Loucy (cell line): ENCODE results near the gene CD151.

ENCODE experiments used
- H2AFZ ChIP-seq: fragments of 200-600 bp; sonication (generic); 2 replicates; pipeline ENCODE4 v1.6.0; 2016; ENCODE audit warnings: antibody characterized with exemption, mild to moderate bottlenecking, low read length, moderate library complexity
- H3F3A ChIP-seq: fragments of 200-600 bp; 2 replicates; pipeline ENCODE4 v1.6.0; 2016; ENCODE audit warnings: antibody characterized with exemption, low read depth, mild to moderate bottlenecking
- H3K27me3 ChIP-seq: fragments of 200-600 bp; sonication (generic); 2 replicates; pipeline ENCODE4 v1.6.1; 2014; ENCODE audit warnings: low read length, mild to moderate bottlenecking; ENCODE audit not compliant: insufficient read depth, poor library complexity, severe bottlenecking
- H3K36me3 ChIP-seq: fragments of 200-600 bp; sonication (generic); 2 replicates; pipeline ENCODE4 v1.6.1; 2016; ENCODE audit warnings: low read length; ENCODE audit not compliant: insufficient read depth
- H3K4me1 ChIP-seq: fragments of 200-600 bp; sonication (generic); 2 replicates; pipeline ENCODE4 v1.5.1; 2014; ENCODE audit warnings: low read length, mild to moderate bottlenecking; ENCODE audit not compliant: insufficient read depth, poor library complexity, severe bottlenecking
- H3K4me2 ChIP-seq: fragments of 200-600 bp; sonication (generic); 2 replicates; pipeline ENCODE4 v1.6.0; 2014; ENCODE audit warnings: antibody characterized with exemption, low read length, low read depth, mild to moderate bottlenecking; ENCODE audit not compliant: poor library complexity, severe bottlenecking
- H3K4me3 ChIP-seq: fragments of 200-600 bp; sonication (generic); 2 replicates; pipeline ENCODE4 v1.5.1; 2014; ENCODE audit warnings: low read length, mild to moderate bottlenecking, mixed read lengths; ENCODE audit not compliant: poor library complexity, severe bottlenecking
- H3K79me2 ChIP-seq: fragments of 200-600 bp; sonication (generic); 2 replicates; pipeline ENCODE4 v1.6.1; 2014; ENCODE audit warnings: low read length; ENCODE audit not compliant: insufficient read depth
- H3K9ac ChIP-seq: fragments of 200-600 bp; sonication (generic); 2 replicates; pipeline ENCODE4 v1.6.0; 2014; ENCODE audit warnings: mild to moderate bottlenecking, low read depth, low read length, moderate library complexity; ENCODE audit not compliant: poor library complexity, severe bottlenecking
- H3K9me2 ChIP-seq: fragments of 200-600 bp; sonication (generic); replicated peaks from 2 replicates; pipeline ENCODE4 v1.6.1; 2016; ENCODE audit warnings: low read depth, low read length, mixed read lengths
- H3K9me3 ChIP-seq: fragments of 200-600 bp; sonication (generic); 2 replicates; pipeline ENCODE4 v1.6.1; 2014; ENCODE audit warnings: mild to moderate bottlenecking, antibody characterized with exemption, low read length, low read depth; ENCODE audit not compliant: insufficient read depth
- H4K20me1 ChIP-seq: fragments of 200-600 bp; sonication (generic); 2 replicates; pipeline ENCODE4 v1.6.0; 2014; ENCODE audit warnings: antibody characterized with exemption, low read length, mild to moderate bottlenecking; ENCODE audit not compliant: insufficient read depth, poor library complexity, severe bottlenecking
- EZH2phosphoT487 ChIP-seq: fragments of 200-600 bp; IDR thresholded peaks from 2 replicates; pipeline ENCODE4 v1.6.1; 2018; ENCODE audit warnings: antibody characterized with exemption, mild to moderate bottlenecking, moderate library complexity, borderline replicate concordance
- TF ChIP-seq, protein P1 (sequence below): fragments of 200-600 bp; sonication (generic); conservative IDR thresholded peaks from 2 replicates; pipeline ENCODE4 v1.5.1; 2014; ENCODE audit warnings: mild to moderate bottlenecking, antibody characterized with exemption, low read length

Gene CD151

GRCh38 chr11:863910-864827 is 31.4 kb downstream of the CD151 start:
- peaks cover 3% of the 10 kb centered on the region for H3K4me1 ChIP-seq
- no peaks in the 10 kb centered on the region for H3K27me3 ChIP-seq
- H3K4me2 ChIP-seq: no peak overlapping the region
- no peaks in the 10 kb centered on the region for H3F3A ChIP-seq
- no peaks in the 10 kb centered on the region for H3K36me3 ChIP-seq
- H3K9ac ChIP-seq: no peak overlapping the region
- no peaks in the 10 kb centered on the region for H3K9me3 ChIP-seq
- no peak overlapping the region for H2AFZ ChIP-seq
- H3K9me2 ChIP-seq: no peaks in the 10 kb centered on the region
- no peaks in the 10 kb centered on the region for H3K79me2 ChIP-seq
- no peak overlapping the region for H3K4me3 ChIP-seq
- TF ChIP-seq EZH2phosphoT487: no peak
- TF ChIP-seq, protein P1, sequence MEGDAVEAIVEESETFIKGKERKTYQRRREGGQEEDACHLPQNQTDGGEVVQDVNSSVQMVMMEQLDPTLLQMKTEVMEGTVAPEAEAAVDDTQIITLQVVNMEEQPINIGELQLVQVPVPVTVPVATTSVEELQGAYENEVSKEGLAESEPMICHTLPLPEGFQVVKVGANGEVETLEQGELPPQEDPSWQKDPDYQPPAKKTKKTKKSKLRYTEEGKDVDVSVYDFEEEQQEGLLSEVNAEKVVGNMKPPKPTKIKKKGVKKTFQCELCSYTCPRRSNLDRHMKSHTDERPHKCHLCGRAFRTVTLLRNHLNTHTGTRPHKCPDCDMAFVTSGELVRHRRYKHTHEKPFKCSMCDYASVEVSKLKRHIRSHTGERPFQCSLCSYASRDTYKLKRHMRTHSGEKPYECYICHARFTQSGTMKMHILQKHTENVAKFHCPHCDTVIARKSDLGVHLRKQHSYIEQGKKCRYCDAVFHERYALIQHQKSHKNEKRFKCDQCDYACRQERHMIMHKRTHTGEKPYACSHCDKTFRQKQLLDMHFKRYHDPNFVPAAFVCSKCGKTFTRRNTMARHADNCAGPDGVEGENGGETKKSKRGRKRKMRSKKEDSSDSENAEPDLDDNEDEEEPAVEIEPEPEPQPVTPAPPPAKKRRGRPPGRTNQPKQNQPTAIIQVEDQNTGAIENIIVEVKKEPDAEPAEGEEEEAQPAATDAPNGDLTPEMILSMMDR: no peak
- H4K20me1 ChIP-seq: no peaks in the 10 kb centered on the region

DNA sequence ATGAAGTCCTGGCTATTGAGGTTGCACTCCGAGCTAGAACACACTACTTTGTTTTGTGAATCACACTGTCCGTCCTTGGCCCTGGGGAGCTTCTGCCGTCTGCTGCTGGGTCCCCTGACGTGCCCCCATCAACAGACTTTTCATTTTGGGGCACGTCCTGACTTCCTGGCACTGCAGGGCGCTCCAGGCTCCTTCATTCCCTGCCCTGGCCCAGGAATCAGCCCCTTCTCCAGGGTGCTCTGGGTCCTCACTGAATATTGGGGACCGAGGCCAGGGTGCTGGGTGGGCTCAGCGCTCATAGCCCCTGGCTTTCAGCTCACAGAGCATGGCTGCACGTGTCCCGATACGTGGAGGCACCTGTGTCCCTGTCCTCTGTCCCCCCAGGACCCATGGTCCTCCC is 32.1 kb downstream of the CD151 start:
- no peak for TF ChIP-seq EZH2phosphoT487
- TF ChIP-seq, protein P1: no peak
- Histone ChIP-seq H3K9me2 (no peaks in the 10 kb centered on the region), H4K20me1 (no peaks in the 10 kb centered on the region), H2AFZ (no peak overlapping the region), H3K4me1 (peaks cover 1% of the 10 kb centered on the region), H3K4me2 (no peak overlapping the region), H3K79me2 (no peaks in the 10 kb centered on the region), H3F3A (no peaks in the 10 kb centered on the region), H3K9me3 (no peaks in the 10 kb centered on the region), H3K27me3 (no peaks in the 10 kb centered on the region), H3K9ac (no peak overlapping the region), H3K4me3 (no peak overlapping the region), H3K36me3 (no peaks in the 10 kb centered on the region)

DNA sequence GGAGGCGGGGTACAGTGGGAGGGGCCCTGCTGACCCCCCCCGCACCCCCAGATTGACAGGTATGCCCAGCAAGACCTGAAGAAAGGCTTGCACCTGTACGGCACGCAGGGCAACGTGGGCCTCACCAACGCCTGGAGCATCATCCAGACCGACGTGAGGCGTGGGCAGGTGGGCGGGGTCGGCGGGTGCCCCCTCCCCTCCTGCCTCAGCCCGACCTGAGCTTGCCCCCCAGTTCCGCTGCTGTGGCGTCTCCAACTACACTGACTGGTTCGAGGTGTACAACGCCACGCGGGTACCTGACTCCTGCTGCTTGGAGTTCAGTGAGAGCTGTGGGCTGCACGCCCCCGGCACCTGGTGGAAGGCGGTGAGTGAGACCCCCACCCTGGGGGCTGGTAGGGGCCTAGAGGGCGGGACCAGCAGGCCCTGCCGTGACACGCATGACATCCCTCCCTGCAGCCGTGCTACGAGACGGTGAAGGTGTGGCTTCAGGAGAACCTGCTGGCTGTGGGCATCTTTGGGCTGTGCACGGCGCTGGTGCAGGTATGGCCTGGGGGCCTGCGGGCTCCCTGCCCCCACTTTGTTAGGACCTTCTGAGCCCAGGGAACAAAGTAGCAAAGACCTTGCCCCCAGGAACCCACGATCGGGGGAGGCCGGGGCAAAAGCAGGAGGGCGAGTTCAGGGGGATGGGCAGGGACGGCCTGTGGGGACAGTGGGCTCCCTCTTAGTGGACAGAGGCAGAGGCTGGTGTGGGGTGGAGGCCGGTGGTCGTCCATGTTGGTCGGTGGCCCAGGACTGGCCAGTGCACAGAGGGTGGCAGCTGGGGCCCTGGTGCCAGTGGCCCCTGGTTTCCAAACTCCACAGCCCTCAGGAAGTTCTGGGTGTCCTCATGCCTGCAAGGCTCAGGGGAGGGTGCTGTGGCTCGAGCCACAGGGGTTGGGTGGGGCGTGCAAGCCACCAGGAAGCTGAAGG is 33.0 kb downstream of the CD151 start:
- no peak overlapping the region for H2AFZ ChIP-seq
- no peak overlapping the region for H3K4me3 ChIP-seq
- no peaks in the 10 kb centered on the region for H3K9me3 ChIP-seq
- no peak for TF ChIP-seq EZH2phosphoT487
- TF ChIP-seq, protein P1: no peak
- H3K4me1 ChIP-seq: no peaks in the 10 kb centered on the region
- H3K9ac ChIP-seq: no peak overlapping the region
- H3K79me2 ChIP-seq: no peaks in the 10 kb centered on the region
- no peaks in the 10 kb centered on the region for H3K36me3 ChIP-seq
- H3K9me2 ChIP-seq: no peaks in the 10 kb centered on the region
- no peaks in the 10 kb centered on the region for H4K20me1 ChIP-seq
- H3K27me3 ChIP-seq: no peaks in the 10 kb centered on the region
- no peak overlapping the region for H3K4me2 ChIP-seq
- H3F3A ChIP-seq: no peaks in the 10 kb centered on the region
